Measurements from ENCODE around the gene PDK2. TPM values are rescaled to one million over a fixed set of nuclear protein-coding genes. Genes with fewer than 3 reads are reported as not detected.

The PDK2 gene
- total and polyA plus RNA-seq, 9 of the 15 experiments (the other 6 are each of a cell fraction or from before 2014, with no cell fraction given): 0.03 to 2.5 (median 1.4) TPM

GRCh38 chr17:50066995-50067394, 28.2 kb upstream of the PDK2 start:
- DNase-seq (ENCODE audit: extremely low read depth in 1 of 4, low spot score in 3 of 4) (no peak), ATAC-seq (no peak), FAIRE-seq (no peak)
- Histone ChIP-seq H3K9me3 (replicated peaks; ENCODE audit: control insufficient read depth, insufficient read depth, low read depth, low read length) (no peaks in the 10 kb centered on the region), H3K9me1 (ENCODE audit: control insufficient read depth, insufficient read depth, low read length) (no peaks in the 10 kb centered on the region), H3K9ac (ENCODE audit: insufficient read depth in 1 of 2, low read depth in 2 of 2, low read length in 2 of 2) (no peak overlapping the region), H3K79me2 (ENCODE audit: control insufficient read depth, insufficient read depth, low read length) (no peaks in the 10 kb centered on the region), H3K27ac (ENCODE audit: extremely low read depth, low read depth, low read length) (no peak overlapping the region), H3K27me3 (ENCODE audit: control insufficient read depth in 2 of 2, insufficient read depth in 2 of 2, low read length in 2 of 2) (peaks cover 6 to 35% of the 10 kb centered on the region in 2 experiments), H2AFZ (ENCODE audit: low read depth, low read length) (no peak overlapping the region), H3K4me3 (no peak overlapping the region), H4K20me1 (replicated peaks; ENCODE audit: control insufficient read depth, insufficient read depth, low read length) (peaks cover 3% of the 10 kb centered on the region; the same call in 1 of the 2 replicates), H3K4me1 (replicated peaks in 1 of 2; ENCODE audit: control insufficient read depth in 2 of 2, insufficient read depth in 2 of 2, low read length in 2 of 2) (peaks cover 0 to 4% of the 10 kb centered on the region in 2 experiments; a peak in 1 of 5 replicates), H3K36me3 (ENCODE audit: control insufficient read depth, insufficient read depth, low read length) (no peaks in the 10 kb centered on the region), H3K4me2 (ENCODE audit: insufficient read depth, low read length) (no peak overlapping the region)
- in situ Hi-C loops (cut with MboI): no loop called here
- CTCF ChIA-PET (ENCODE audit: low intra/inter-chr PET ratio): no interaction called here
- BruUV-seq (replicated peaks): no TSS peak
- TF ChIP-seq RBFOX2 (IDR thresholded peaks at IDR 0.05; ENCODE audit: low read depth, low read length) (no peak), ATF7 (IDR thresholded peaks at IDR 0.05) (no peak), CBFA2T2 (conservative IDR thresholded peaks at IDR 0.05) (no peak), CEBPZ (IDR thresholded peaks at IDR 0.05; ENCODE audit: borderline replicate concordance, low read depth, low read length) (no peak), ZSCAN32 (CRISPR knock-in tag; IDR thresholded peaks at IDR 0.05) (no peak), ZKSCAN1 (IDR thresholded peaks at IDR 0.05; ENCODE audit: low read depth, low read length) (no peak), CREB3L1 (IDR thresholded peaks at IDR 0.05; ENCODE audit: borderline replicate concordance, low read depth) (no peak), MYC (IDR thresholded peaks at IDR 0.05; ENCODE audit: low read depth, low read length) (no peak), MYC (CRISPR knock-in tag; IDR thresholded peaks at IDR 0.05; ENCODE audit: borderline replicate concordance, low read depth) (no peak), FOXP4 (CRISPR knock-in tag; IDR thresholded peaks at IDR 0.05; ENCODE audit: borderline replicate concordance) (no peak)
- intact Hi-C loops (cut with micrococcal nuclease): no loop called here
- POLR2A ChIA-PET: interaction anchor here (0.6 to 1.1 kb wide), 3 partner anchors 9 to 259 kb away, joined by 3 to 4 read pairs (median 3); no protein-coding TSS in a partner anchor
- 9% methylated on average over 2 of the region's 2 CpGs for WGBS (ENCODE audit: insufficient coverage, low coverage, missing lambda C conversion rate)

Data from K562 (cell line).